ENCODE data around the gene PTTG1IP2.

The PTTG1IP2 gene

DNA sequence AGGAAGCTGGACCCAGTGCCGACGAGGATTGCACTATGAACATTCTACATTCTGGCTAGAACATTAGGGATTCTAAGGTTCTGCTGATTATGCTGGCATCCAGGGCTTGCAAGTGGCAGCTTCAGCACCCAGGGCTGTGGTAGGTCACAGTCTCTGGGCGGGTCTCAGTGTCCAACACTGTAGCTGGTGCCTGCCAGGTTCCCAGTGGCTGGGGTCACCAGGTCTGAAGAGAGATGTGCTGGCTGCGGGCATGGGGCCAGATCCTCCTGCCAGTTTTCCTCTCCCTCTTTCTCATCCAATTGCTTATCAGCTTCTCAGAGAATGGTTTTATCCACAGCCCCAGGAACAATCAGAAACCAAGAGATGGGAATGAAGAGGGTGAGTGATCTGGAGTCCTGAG, at the start of gene PTTG1IP2:
PTTG1IP2 (plus strand) TSS at position 86 of the 400 bp plus-strand sequence; CDS start at position 234, 148 bp downstream.
- no peak for DNase-seq (ENCODE audit: low spot score)
- no peak within 1 kb of the TSS for H3K27ac Mint-ChIP-seq
- H3K27me3 Mint-ChIP-seq (ENCODE audit: low read depth), result no peaks in the 10 kb centered on the region
- peaks cover 11% of the 10 kb centered on the region for H3K9me3 Mint-ChIP-seq
- H3K4me3 Mint-ChIP-seq, result no peak within 1 kb of the TSS
- H3K4me1 Mint-ChIP-seq (ENCODE audit: low read depth), result no peaks in the 10 kb centered on the region
- H3K36me3 Mint-ChIP-seq (ENCODE audit: low read depth), result no peaks in the 10 kb centered on the region

GRCh38 chr7:90421651-90422050, 47.8 kb upstream of the PTTG1IP2 start:
- Mint-ChIP-seq H3K4me1 (ENCODE audit: low read depth) (peaks cover 16% of the 10 kb centered on the region), H3K36me3 (ENCODE audit: low read depth) (no peaks in the 10 kb centered on the region), H3K4me3 (no peak overlapping the region), H3K27me3 (ENCODE audit: low read depth) (no peaks in the 10 kb centered on the region), H3K9me3 (no peaks in the 10 kb centered on the region), H3K27ac (no peak overlapping the region)
- DNase-seq (ENCODE audit: low spot score), result no peak

DNA sequence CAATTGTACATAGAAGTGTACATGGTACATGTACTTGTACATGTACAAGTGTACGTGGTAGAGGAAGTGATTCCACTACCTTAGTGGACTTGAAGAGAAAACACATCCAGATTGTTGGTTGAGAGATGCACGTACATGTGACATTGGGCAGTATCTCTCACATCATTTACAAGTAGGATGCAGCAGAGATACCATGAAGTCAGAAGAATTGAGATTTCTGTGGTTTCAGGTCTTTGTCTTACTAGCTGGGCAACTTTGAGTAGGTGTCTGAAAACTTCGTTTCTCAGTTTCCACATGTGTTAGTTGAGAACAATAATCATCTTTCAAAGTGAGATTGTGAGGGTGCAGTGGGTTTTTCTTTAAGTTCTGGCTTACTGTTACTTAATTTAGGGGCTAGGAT, 44.7 kb upstream of the PTTG1IP2 start:
- H3K36me3 Mint-ChIP-seq (ENCODE audit: low read depth), result no peaks in the 10 kb centered on the region
- peak overlapping the region; percentile 50 for H3K27ac Mint-ChIP-seq
- peak overlapping the region; percentile 4 for H3K4me3 Mint-ChIP-seq
- no peaks in the 10 kb centered on the region for H3K9me3 Mint-ChIP-seq
- H3K27me3 Mint-ChIP-seq (ENCODE audit: low read depth), result no peaks in the 10 kb centered on the region
- H3K4me1 Mint-ChIP-seq (ENCODE audit: low read depth), result peaks cover 19% of the 10 kb centered on the region
- DNase-seq (ENCODE audit: low spot score), result peak; percentile 25

DNA sequence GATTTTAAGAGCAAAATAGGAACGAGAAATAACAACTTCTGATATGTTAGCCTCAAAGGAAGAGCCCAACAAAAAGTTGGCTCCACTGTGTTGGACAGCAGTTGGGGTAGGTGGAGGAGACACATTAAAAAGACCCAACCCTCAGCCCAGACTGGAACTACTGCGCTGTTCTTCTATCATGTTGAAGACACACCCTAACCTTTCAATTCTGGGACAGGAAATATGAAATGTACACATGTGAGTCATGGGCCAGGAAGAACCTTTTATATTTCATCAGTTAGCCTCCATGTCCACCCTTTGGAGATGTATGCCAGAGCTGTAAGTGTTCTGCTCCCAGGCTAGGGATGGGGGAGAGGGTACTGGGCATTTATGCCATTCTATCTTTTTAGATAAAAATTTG, 44.1 kb upstream of the PTTG1IP2 start:
- H3K4me1 Mint-ChIP-seq (ENCODE audit: low read depth), result peaks cover 19% of the 10 kb centered on the region
- peak overlapping the region; percentile 50 for H3K27ac Mint-ChIP-seq
- DNase-seq (ENCODE audit: low spot score), result no peak
- no peaks in the 10 kb centered on the region for H3K27me3 Mint-ChIP-seq (ENCODE audit: low read depth)
- no peaks in the 10 kb centered on the region for H3K9me3 Mint-ChIP-seq
- H3K4me3 Mint-ChIP-seq, result peak overlapping the region; percentile 4
- no peaks in the 10 kb centered on the region for H3K36me3 Mint-ChIP-seq (ENCODE audit: low read depth)

DNA sequence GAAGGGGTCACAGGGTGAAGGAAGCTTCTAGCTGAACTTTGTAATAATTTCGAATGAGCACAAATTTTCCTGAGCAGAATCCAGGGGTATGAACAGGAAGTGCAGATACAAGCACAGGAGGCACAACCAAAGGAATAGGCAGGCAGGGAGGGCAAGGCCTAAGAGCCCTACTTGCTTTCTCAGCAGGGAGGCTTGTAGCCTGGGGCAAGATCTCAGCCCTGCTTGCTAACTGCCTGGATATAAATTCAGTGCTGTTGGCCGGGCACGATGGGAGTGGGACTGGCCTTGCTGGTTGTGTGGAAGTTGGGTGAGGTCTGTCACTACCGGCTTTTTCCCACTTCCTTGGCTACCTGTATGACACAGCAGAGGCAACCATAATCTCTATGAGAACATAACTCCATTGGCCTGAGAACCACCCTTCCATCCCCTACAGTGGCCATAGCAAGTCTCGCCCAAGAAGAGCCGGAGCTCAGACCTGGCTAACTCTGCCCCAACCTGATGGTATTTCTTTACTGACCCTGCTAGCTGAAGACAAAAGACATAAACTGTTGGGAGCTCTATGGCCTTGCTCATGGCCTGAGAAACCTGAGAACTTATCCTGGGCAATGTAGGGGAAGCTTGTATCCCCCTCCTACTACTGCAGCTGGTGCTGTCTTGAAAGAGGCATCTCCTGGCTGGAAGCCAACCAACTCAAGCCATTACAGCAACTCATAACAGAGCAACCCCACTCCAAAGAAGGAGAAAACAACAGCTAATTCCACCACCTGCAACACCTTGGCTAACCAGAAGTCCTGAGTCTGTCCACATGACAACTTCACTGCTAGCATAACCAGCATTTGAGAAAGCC, 38.6 kb upstream of the PTTG1IP2 start:
- no peaks in the 10 kb centered on the region for H3K27me3 Mint-ChIP-seq (ENCODE audit: low read depth)
- DNase-seq (ENCODE audit: low spot score), result no peak
- H3K4me3 Mint-ChIP-seq, result no peak overlapping the region
- no peak overlapping the region for H3K27ac Mint-ChIP-seq
- no peaks in the 10 kb centered on the region for H3K36me3 Mint-ChIP-seq (ENCODE audit: low read depth)
- H3K4me1 Mint-ChIP-seq (ENCODE audit: low read depth), result peaks cover 5% of the 10 kb centered on the region
- peaks cover 5% of the 10 kb centered on the region for H3K9me3 Mint-ChIP-seq

GRCh38 chr7:90432752-90433151, 36.7 kb upstream of the PTTG1IP2 start:
- Mint-ChIP-seq H3K27me3 (ENCODE audit: low read depth) (no peaks in the 10 kb centered on the region), H3K4me3 (no peak overlapping the region), H3K9me3 (peaks cover 5% of the 10 kb centered on the region), H3K27ac (no peak overlapping the region), H3K36me3 (ENCODE audit: low read depth) (no peaks in the 10 kb centered on the region), H3K4me1 (ENCODE audit: low read depth) (no peaks in the 10 kb centered on the region)
- DNase-seq (ENCODE audit: low spot score), result no peak

GRCh38 chr7:90433221-90433620, 36.2 kb upstream of the PTTG1IP2 start:
- Mint-ChIP-seq H3K4me3 (no peak overlapping the region), H3K27me3 (ENCODE audit: low read depth) (no peaks in the 10 kb centered on the region), H3K36me3 (ENCODE audit: low read depth) (no peaks in the 10 kb centered on the region), H3K27ac (no peak overlapping the region), H3K4me1 (ENCODE audit: low read depth) (no peaks in the 10 kb centered on the region), H3K9me3 (peaks cover 5% of the 10 kb centered on the region)
- no peak for DNase-seq (ENCODE audit: low spot score)

DNA sequence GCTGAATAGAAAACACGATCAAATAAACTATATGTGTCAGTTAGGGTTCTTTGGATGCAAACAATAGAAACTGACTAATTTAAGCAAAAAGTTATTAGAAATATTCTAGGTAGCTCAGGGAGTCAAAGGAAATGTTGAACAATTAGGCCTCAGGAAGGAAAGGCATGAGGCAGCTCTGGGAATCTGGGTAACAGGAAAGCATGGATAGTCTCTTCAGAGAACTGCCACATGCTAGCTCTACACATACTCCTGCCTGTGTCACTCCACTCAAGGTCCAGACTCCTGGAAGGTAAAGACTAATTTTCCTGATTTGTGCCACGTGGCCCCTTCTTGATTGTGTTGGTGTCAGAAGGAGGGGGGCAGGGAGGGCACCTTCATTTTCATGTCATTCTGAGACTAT, 23.8 kb upstream of the PTTG1IP2 start:
- Mint-ChIP-seq H3K27ac (no peak overlapping the region), H3K4me3 (no peak overlapping the region), H3K9me3 (no peaks in the 10 kb centered on the region), H3K27me3 (ENCODE audit: low read depth) (no peaks in the 10 kb centered on the region), H3K4me1 (ENCODE audit: low read depth) (no peaks in the 10 kb centered on the region), H3K36me3 (ENCODE audit: low read depth) (no peaks in the 10 kb centered on the region)
- no peak for DNase-seq (ENCODE audit: low spot score)

- no peak overlapping the region for H3K4me3 Mint-ChIP-seq
- H3K27ac Mint-ChIP-seq, result no peak overlapping the region
- peaks cover 3% of the 10 kb centered on the region for H3K27me3 Mint-ChIP-seq (ENCODE audit: low read depth)
- no peak for DNase-seq (ENCODE audit: low spot score)
- no peaks in the 10 kb centered on the region for H3K36me3 Mint-ChIP-seq (ENCODE audit: low read depth)
- H3K4me1 Mint-ChIP-seq (ENCODE audit: low read depth), result no peaks in the 10 kb centered on the region
- no peaks in the 10 kb centered on the region for H3K9me3 Mint-ChIP-seq
These were observed 23.1 kb upstream of the PTTG1IP2 start for GRCh38 chr7:90446137-90446899.

- Mint-ChIP-seq H3K9me3 (no peaks in the 10 kb centered on the region), H3K4me1 (ENCODE audit: low read depth) (peaks cover 3% of the 10 kb centered on the region), H3K27ac (no peak overlapping the region), H3K27me3 (ENCODE audit: low read depth) (peaks cover 12% of the 10 kb centered on the region), H3K36me3 (ENCODE audit: low read depth) (no peaks in the 10 kb centered on the region), H3K4me3 (no peak overlapping the region)
- DNase-seq (ENCODE audit: low spot score), result no peak
These were observed 16.1 kb upstream of the PTTG1IP2 start for GRCh38 chr7:90453259-90453891.

GRCh38 chr7:90453931-90454330, 15.5 kb upstream of the PTTG1IP2 start:
- H3K27ac Mint-ChIP-seq, result no peak overlapping the region
- H3K36me3 Mint-ChIP-seq (ENCODE audit: low read depth), result no peaks in the 10 kb centered on the region
- no peak for DNase-seq (ENCODE audit: low spot score)
- H3K4me3 Mint-ChIP-seq, result no peak overlapping the region
- H3K9me3 Mint-ChIP-seq, result no peaks in the 10 kb centered on the region
- H3K27me3 Mint-ChIP-seq (ENCODE audit: low read depth), result peaks cover 12% of the 10 kb centered on the region
- H3K4me1 Mint-ChIP-seq (ENCODE audit: low read depth), result peaks cover 3% of the 10 kb centered on the region

GRCh38 chr7:90455163-90456030, 14.0 kb upstream of the PTTG1IP2 start:
- peaks cover 3% of the 10 kb centered on the region for H3K4me1 Mint-ChIP-seq (ENCODE audit: low read depth)
- no peak overlapping the region for H3K4me3 Mint-ChIP-seq
- no peak for DNase-seq (ENCODE audit: low spot score)
- no peaks in the 10 kb centered on the region for H3K9me3 Mint-ChIP-seq
- H3K27ac Mint-ChIP-seq, result no peak overlapping the region
- H3K27me3 Mint-ChIP-seq (ENCODE audit: low read depth), result peaks cover 12% of the 10 kb centered on the region
- no peaks in the 10 kb centered on the region for H3K36me3 Mint-ChIP-seq (ENCODE audit: low read depth)

DNA sequence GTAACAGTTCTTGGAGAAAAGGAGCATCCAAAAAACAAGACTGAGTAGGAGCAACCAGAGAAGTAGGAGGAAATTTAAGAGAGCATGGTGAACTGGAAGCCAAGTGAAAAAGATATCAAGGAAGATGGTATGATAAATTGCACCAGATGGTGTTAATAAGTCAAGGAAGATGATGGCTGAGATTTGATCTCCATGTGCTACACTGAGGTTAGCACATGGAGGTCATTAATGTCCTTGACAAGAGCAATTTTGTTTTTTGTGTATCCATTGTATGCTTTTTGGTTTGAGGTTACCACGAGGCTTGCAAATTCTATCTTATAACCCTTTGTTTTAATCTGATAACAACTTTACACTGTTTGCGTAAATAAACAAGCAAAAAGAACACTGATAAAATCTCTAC, 11.3 kb upstream of the PTTG1IP2 start:
- H3K4me1 Mint-ChIP-seq (ENCODE audit: low read depth), result peaks cover 6% of the 10 kb centered on the region
- no peak overlapping the region for H3K4me3 Mint-ChIP-seq
- H3K9me3 Mint-ChIP-seq, result no peaks in the 10 kb centered on the region
- no peak overlapping the region for H3K27ac Mint-ChIP-seq
- no peak for DNase-seq (ENCODE audit: low spot score)
- H3K27me3 Mint-ChIP-seq (ENCODE audit: low read depth), result peaks cover 9% of the 10 kb centered on the region
- H3K36me3 Mint-ChIP-seq (ENCODE audit: low read depth), result no peaks in the 10 kb centered on the region
